HCT116 (cell line): ENCODE data around the gene DNAJC8. TPM values are rescaled to one million over a fixed set of nuclear protein-coding genes. Genes with fewer than 3 reads are reported as not detected.

Experiments
- ATAC-seq: fragments of 200-7000 bp; cut with Tn5 transposase; 2 replicates; pipeline ENCODE4 v1.9.1; 2020; ENCODE audit warnings: mild to moderate bottlenecking, moderate library complexity
- BruUV-seq: library from RNA; stranded (reverse); fragments of 400-500 nt; replicated peaks from 2 replicates; lab custom pipeline; 2021; lab: Mats Ljungman, UMichigan
- CTCF ChIA-PET: fragments of 300-600 bp; sonication (Branson Sonifier 250); formaldehyde crosslinking; loops from one replicate; lab custom pipeline; 2021; ENCODE audit warnings: antibody characterized with exemption; lab: Charles Lee
- POLR2A ChIA-PET: fragments of 300-600, 350-600 bp; sonication (Branson Sonifier 250); formaldehyde crosslinking; loops from one replicate; lab custom pipeline; 2021; ENCODE audit warnings: antibody characterized with exemption; lab: Charles Lee
- RAD21 ChIA-PET, 2 experiments: fragments of 300-600 bp; sonication (Branson Sonifier 250); formaldehyde crosslinking; loops; one replicate each; lab custom pipeline; 2023; ENCODE audit warnings: low total read pairs in 2 of 2; ENCODE audit not compliant: uncharacterized antibody in 2 of 2, unreplicated experiment in 2 of 2, low non-redundant PET in 1 of 2; lab: Charles Lee
- DNase-seq: peaks from one replicate; pipeline ENCODE4 v3.0.0-alpha.2; 2010; ENCODE audit warnings: low read depth, low spot score
- H2AFZ ChIP-seq: fragments of 200-600 bp; shearing (Covaris generic), sonication (generic); 2 replicates; pipeline ENCODE4 v1.6.1; 2017; ENCODE audit warnings: low read depth, mixed run types, mixed read lengths, antibody characterized with exemption, low read length; ENCODE audit not compliant: poor library complexity, severe bottlenecking
- H3K27ac ChIP-seq: 2 replicates; pipeline ENCODE4 v1.5.1; 2012; ENCODE audit warnings: low read depth, low read length
- H3K27me3 ChIP-seq: fragments of 200-600 bp; sonication (generic); 2 replicates; pipeline ENCODE4 v1.6.1; 2016; ENCODE audit warnings: mixed run types, low read length, mixed read lengths; ENCODE audit not compliant: insufficient read depth
- H3K36me3 ChIP-seq, 2 experiments: fragments of 200-500 bp in 1 of 2; fragments of 200-600 bp in 1 of 2; sonication (Bioruptor generic) in 1 of 2; sonication (generic) in 1 of 2; 2 replicates each; pipeline versions ENCODE4 v1.5.1 to v1.6.1; 2014 to 2016; ENCODE audit warnings: low read length in 2 of 2, inconsistent platforms in 1 of 2, mixed read lengths in 1 of 2, mixed run types in 1 of 2; ENCODE audit not compliant: insufficient read depth in 2 of 2, control insufficient read depth in 1 of 2
- H3K4me1 ChIP-seq, 2 experiments: fragments of 200-600 bp in 1 of 2; sonication (generic) in 1 of 2; 2 replicates each; pipeline versions ENCODE4 v1.5.1 to v1.6.1; 2012 to 2017; ENCODE audit warnings: low read length in 2 of 2, inconsistent platforms in 1 of 2, mild to moderate bottlenecking in 1 of 2, mixed read lengths in 1 of 2, mixed run types in 1 of 2, moderate library complexity in 1 of 2; ENCODE audit not compliant: insufficient read depth in 2 of 2, control insufficient read depth in 1 of 2
- H3K4me2 ChIP-seq: fragments of 200-600 bp; sonication (generic); 2 replicates; pipeline ENCODE4 v1.6.1; 2017; ENCODE audit warnings: mixed run types, low read length, mixed read lengths
- H3K4me3 ChIP-seq, 2 experiments: fragments of 200-600 bp in 1 of 2; sonication (generic) in 1 of 2; replicated peaks in 1 of 2; 2 replicates each; pipeline ENCODE4 v1.5.1; 2011 to 2016; ENCODE audit warnings: low read length in 2 of 2, control low read depth in 1 of 2, low read depth in 1 of 2, mild to moderate bottlenecking in 1 of 2, mixed read lengths in 1 of 2, mixed run types in 1 of 2
- H3K79me2 ChIP-seq: fragments of 200-600 bp; sonication (generic); 2 replicates; pipeline ENCODE4 v1.6.1; 2017; ENCODE audit warnings: mild to moderate bottlenecking, mixed run types, low read length, moderate library complexity, mixed read lengths; ENCODE audit not compliant: insufficient read depth
- H3K9ac ChIP-seq: fragments of 200-600 bp; sonication (generic); 2 replicates; pipeline ENCODE4 v1.6.1; 2016; ENCODE audit warnings: low read length, mixed read lengths
- H3K9me2 ChIP-seq: fragments of 200-600 bp; sonication (generic), shearing (Covaris generic); 2 replicates; pipeline ENCODE4 v1.6.1; 2017; ENCODE audit warnings: mixed run types, mild to moderate bottlenecking, moderate library complexity; ENCODE audit not compliant: insufficient read depth
- H3K9me3 ChIP-seq, 2 experiments: fragments of 200-500 bp in 1 of 2; fragments of 200-600 bp in 1 of 2; sonication (Bioruptor generic) in 1 of 2; sonication (generic) in 1 of 2; 2 replicates each; pipeline ENCODE4 v1.6.1; 2014 to 2017; ENCODE audit warnings: low read length in 2 of 2, mixed read lengths in 2 of 2, inconsistent platforms in 1 of 2, low read depth in 1 of 2, mild to moderate bottlenecking in 1 of 2, mixed run types in 1 of 2, moderate library complexity in 1 of 2; ENCODE audit not compliant: control insufficient read depth in 1 of 2, insufficient read depth in 1 of 2
- H4K20me1 ChIP-seq: fragments of 200-600 bp; sonication (generic), shearing (Covaris generic); 2 replicates; pipeline ENCODE4 v1.6.1; 2017; ENCODE audit warnings: mixed run types, mild to moderate bottlenecking, moderate library complexity; ENCODE audit not compliant: insufficient read depth
- CBX3 ChIP-seq: IDR thresholded peaks from 2 replicates; pipeline ENCODE4 v1.6.1; 2012; ENCODE audit warnings: low read depth
- CTCF ChIP-seq, 3 experiments: fragments of 200-600 bp in 1 of 3; sonication (generic) in 1 of 3; IDR thresholded peaks in 2 of 3; conservative IDR thresholded peaks in 1 of 3; 2 replicates each; pipeline ENCODE4 v1.5.1; 2012 to 2017; ENCODE audit warnings: low read depth in 2 of 3, low read length in 2 of 3, antibody characterized with exemption in 1 of 3, borderline replicate concordance in 1 of 3, control low read depth in 1 of 3, mild to moderate bottlenecking in 1 of 3, mixed read lengths in 1 of 3, mixed run types in 1 of 3, moderate library complexity in 1 of 3; ENCODE audit not compliant: insufficient read depth in 1 of 3
- EZH2phosphoT487 ChIP-seq: fragments of 200-600 bp; IDR thresholded peaks from 2 replicates; pipeline ENCODE4 v1.6.1; 2018; ENCODE audit warnings: antibody characterized with exemption, borderline replicate concordance
- FOSL1 ChIP-seq: IDR thresholded peaks from 2 replicates; pipeline ENCODE4 v1.6.1; 2012; ENCODE audit warnings: low read depth
- POLR2A ChIP-seq: IDR thresholded peaks from 2 replicates; pipeline ENCODE4 v1.7.0; 2011; ENCODE audit warnings: borderline replicate concordance; ENCODE audit not compliant: insufficient read depth, insufficient read length; ENCODE audit errors: extremely low read depth
- POLR2AphosphoS5 ChIP-seq: IDR thresholded peaks from 2 replicates; pipeline ENCODE4 v1.6.1; 2011; ENCODE audit warnings: mild to moderate bottlenecking, low read depth, low read length, moderate library complexity
- SP1 ChIP-seq: IDR thresholded peaks from 2 replicates; pipeline ENCODE4 v1.6.1; 2012; ENCODE audit warnings: low read depth
- ZBTB33 ChIP-seq: IDR thresholded peaks from 2 replicates; pipeline ENCODE4 v1.6.1; 2011; ENCODE audit warnings: mild to moderate bottlenecking, low read length, moderate library complexity; ENCODE audit not compliant: insufficient replicate concordance; ENCODE audit errors: extremely low read depth
- ZNF274 ChIP-seq: fragments of 200-500 bp; sonication (Bioruptor generic); IDR thresholded peaks from 2 replicates; pipeline ENCODE4 v1.6.1; 2014; ENCODE audit warnings: mild to moderate bottlenecking, low read depth, low read length, inconsistent platforms
- intact Hi-C: fragments of 100-400 bp; cut with micrococcal nuclease; formaldehyde crosslinking; loops from 2 replicates; pipeline ENCODE4 v1.10.0; 2022
- total RNA-seq: library from RNA; stranded (reverse); gene quantifications from one replicate; pipeline ENCODE4 v1.2.1, GENCODE V29; 2021; ENCODE audit not compliant: unreplicated experiment

DNAJC8 gene
- total RNA-seq, 1 experiment from 2014 or later, result 102 TPM

GRCh38 chr1:28159680-28160079 is 73.1 kb downstream of the DNAJC8 start (continued):
- TF ChIP-seq ZBTB33 (no peak), POLR2A (no peak), POLR2AphosphoS5 (no peak)

- Histone ChIP-seq H2AFZ (no peak overlapping the region), H3K4me2 (no peak overlapping the region), H3K36me3 (no peaks in the 10 kb centered on the region), H3K9me3 (no peaks in the 10 kb centered on the region), H3K4me3 (no peak overlapping the region), H3K9me2 (no peaks in the 10 kb centered on the region), H3K4me1 (no peaks in the 10 kb centered on the region), H3K79me2 (no peaks in the 10 kb centered on the region), H3K9ac (no peak overlapping the region), H3K27me3 (no peaks in the 10 kb centered on the region), H3K27ac (no peak overlapping the region), H4K20me1 (no peaks in the 10 kb centered on the region)
- DNase-seq (no peak), ATAC-seq (no peak)
- RAD21 ChIA-PET, result no interaction called here
- BruUV-seq, result no TSS peak
- CTCF ChIA-PET, result no interaction called here
- TF ChIP-seq FOSL1, result no peak
- no peak for TF ChIP-seq CTCF (IDR thresholded peaks at IDR 0.05 in 2 of 3, conservative IDR thresholded peaks at IDR 0.05 in 1 of 3; ENCODE audit: borderline replicate concordance in 1 of 3, insufficient read depth in 1 of 3, low read depth in 2 of 3, low read length in 2 of 3)
- no peak for TF ChIP-seq CBX3
- no peak for TF ChIP-seq SP1
- no peak for TF ChIP-seq ZNF274
- no peak for TF ChIP-seq POLR2A
- no peak for TF ChIP-seq POLR2AphosphoS5
- TF ChIP-seq EZH2phosphoT487, result no peak
- POLR2A ChIA-PET, result no interaction called here
- intact Hi-C loops, result no loop called here
These were observed 73.6 kb downstream of the DNAJC8 start for GRCh38 chr1:28159243-28159642.
